H9 (cell line): Measurements from ENCODE around the gene PRKAR1A. TPM values are rescaled to one million over a fixed set of nuclear protein-coding genes. Genes with fewer than 3 reads are reported as not detected.

ENCODE experiments used
- DNase-seq: peaks from one replicate; pipeline ENCODE4 v3.0.0-alpha.2; 2017
- H2AFZ ChIP-seq: one replicate; pipeline ENCODE4 v1.6.1; 2013; ENCODE audit warnings: mild to moderate bottlenecking, low read length, control low read depth, moderate library complexity
- H2AK5ac ChIP-seq: 2 replicates; pipeline ENCODE4 v1.6.1; 2013; ENCODE audit warnings: low read length, control low read depth, mixed read lengths; ENCODE audit not compliant: insufficient read length
- H2BK120ac ChIP-seq: one replicate; pipeline ENCODE4 v1.6.1; 2013; ENCODE audit warnings: low read depth, mild to moderate bottlenecking, low read length, control low read depth, inconsistent platforms; ENCODE audit not compliant: poor library complexity, severe bottlenecking
- H2BK12ac ChIP-seq: 2 replicates; pipeline ENCODE4 v1.6.1; 2013; ENCODE audit warnings: low read length, control low read depth, mixed read lengths, low read depth; ENCODE audit not compliant: insufficient read length
- H2BK15ac ChIP-seq: 2 replicates; pipeline ENCODE4 v1.6.1; 2013; ENCODE audit warnings: low read depth, low read length, control low read depth
- H2BK20ac ChIP-seq: one replicate; pipeline ENCODE4 v1.6.1; 2013; ENCODE audit warnings: low read depth, mild to moderate bottlenecking, low read length, control low read depth, inconsistent platforms; ENCODE audit not compliant: poor library complexity, severe bottlenecking
- H2BK5ac ChIP-seq: 2 replicates; pipeline ENCODE4 v1.6.1; 2013; ENCODE audit warnings: low read length, control low read depth, mixed read lengths; ENCODE audit not compliant: insufficient read length
- H3K14ac ChIP-seq: 2 replicates; pipeline ENCODE4 v1.6.1; 2013; ENCODE audit warnings: low read length, control low read depth; ENCODE audit not compliant: insufficient read depth
- H3K18ac ChIP-seq: 2 replicates; pipeline ENCODE4 v1.6.1; 2013; ENCODE audit warnings: low read depth, mild to moderate bottlenecking, mixed read lengths, low read length, control low read depth; ENCODE audit not compliant: insufficient read length
- H3K23ac ChIP-seq: 2 replicates; pipeline ENCODE4 v1.6.1; 2013; ENCODE audit warnings: low read length, control low read depth, mixed read lengths, low read depth; ENCODE audit not compliant: insufficient read length
- H3K23me2 ChIP-seq: 2 replicates; pipeline ENCODE4 v1.6.1; 2013; ENCODE audit warnings: low read depth, mild to moderate bottlenecking, mixed read lengths, low read length, control low read depth; ENCODE audit not compliant: insufficient read length, poor library complexity, severe bottlenecking
- H3K27ac ChIP-seq: 2 replicates; pipeline ENCODE4 v1.5.1; 2013; ENCODE audit warnings: low read length, control low read depth, mixed read lengths, low read depth; ENCODE audit not compliant: insufficient read length
- H3K27me3 ChIP-seq: 2 replicates; pipeline ENCODE4 v1.6.1; 2013; ENCODE audit warnings: low read length, control low read depth, inconsistent platforms; ENCODE audit not compliant: insufficient read depth
- H3K4ac ChIP-seq: 2 replicates; pipeline ENCODE4 v1.6.1; 2013; ENCODE audit warnings: low read depth, mild to moderate bottlenecking, control low read depth, inconsistent platforms, low read length, moderate library complexity
- H3K4me1 ChIP-seq: 2 replicates; pipeline ENCODE4 v1.6.1; 2013; ENCODE audit warnings: low read length, control low read depth, inconsistent platforms; ENCODE audit not compliant: insufficient read depth
- H3K4me2 ChIP-seq: 2 replicates; pipeline ENCODE4 v1.6.1; 2013; ENCODE audit warnings: low read length, control low read depth, mixed read lengths; ENCODE audit not compliant: insufficient read length, insufficient read depth
- H3K56ac ChIP-seq: 2 replicates; pipeline ENCODE4 v1.6.1; 2013; ENCODE audit warnings: low read depth, mild to moderate bottlenecking, mixed read lengths, low read length, control low read depth; ENCODE audit not compliant: insufficient read length
- H3K79me1 ChIP-seq: 2 replicates; pipeline ENCODE4 v1.6.1; 2013; ENCODE audit warnings: low read depth, mild to moderate bottlenecking, moderate library complexity, low read length, control low read depth, inconsistent platforms; ENCODE audit not compliant: insufficient read depth, poor library complexity, severe bottlenecking
- H3K79me2 ChIP-seq: 2 replicates; pipeline ENCODE4 v1.6.1; 2013; ENCODE audit warnings: low read length, control low read depth, inconsistent platforms; ENCODE audit not compliant: insufficient read depth
- H3K9ac ChIP-seq: 2 replicates; pipeline ENCODE4 v1.6.1; 2013; ENCODE audit warnings: low read length, control low read depth, mixed read lengths; ENCODE audit not compliant: insufficient read length; ENCODE audit errors: extremely low read depth
- H3K9me3 ChIP-seq: one replicate; pipeline ENCODE4 v1.6.1; 2013; ENCODE audit warnings: low read depth, low read length, inconsistent platforms; ENCODE audit not compliant: control insufficient read depth
- H3T11ph ChIP-seq: one replicate; pipeline ENCODE4 v1.6.1; 2013; ENCODE audit warnings: mild to moderate bottlenecking, low read length, control low read depth, inconsistent platforms
- H4K20me1 ChIP-seq: one replicate; pipeline ENCODE4 v1.6.1; 2013; ENCODE audit not compliant: control insufficient read depth, insufficient read length, insufficient read depth
- H4K5ac ChIP-seq: 2 replicates; pipeline ENCODE4 v1.6.1; 2013; ENCODE audit warnings: low read depth, mild to moderate bottlenecking, mixed read lengths, low read length, control low read depth; ENCODE audit not compliant: insufficient read length
- H4K8ac ChIP-seq: replicated peaks from 2 replicates; pipeline ENCODE4 v1.6.1; 2013; ENCODE audit warnings: low read length, control low read depth, mixed read lengths, low read depth; ENCODE audit not compliant: insufficient read length
- H4K91ac ChIP-seq: 2 replicates; pipeline ENCODE4 v1.6.1; 2013; ENCODE audit warnings: low read depth, mild to moderate bottlenecking, moderate library complexity, mixed read lengths, low read length, control low read depth; ENCODE audit not compliant: insufficient read length
- H3K27ac Mint-ChIP-seq, 3 experiments: 2 replicates in 2 of 3; 3 replicates in 1 of 3; pipeline ENCODE4 v1.8.0; 2020 to 2021; ENCODE audit warnings: mixed read lengths in 3 of 3, mild to moderate bottlenecking in 1 of 3, moderate library complexity in 1 of 3
- H3K27me3 Mint-ChIP-seq: 2 replicates; pipeline ENCODE4 v1.8.0; 2021; ENCODE audit warnings: low read depth, mild to moderate bottlenecking, moderate library complexity, mixed read lengths
- H3K36me3 Mint-ChIP-seq, 3 experiments: 2 replicates in 2 of 3; 3 replicates in 1 of 3; pipeline ENCODE4 v1.8.0; 2020 to 2021; ENCODE audit warnings: low read depth in 3 of 3, mixed read lengths in 3 of 3; ENCODE audit not compliant: insufficient read depth in 1 of 3
- H3K4me1 Mint-ChIP-seq, 2 experiments: 2 replicates each; pipeline ENCODE4 v1.8.0; 2020; ENCODE audit warnings: mixed read lengths in 2 of 2
- H3K4me3 Mint-ChIP-seq, 2 experiments: 2 replicates in 1 of 2; 3 replicates in 1 of 2; pipeline ENCODE4 v1.8.0; 2020 to 2021; ENCODE audit warnings: mild to moderate bottlenecking in 2 of 2, mixed read lengths in 2 of 2, moderate library complexity in 1 of 2
- H3K9me3 Mint-ChIP-seq, 2 experiments: 2 replicates in 1 of 2; 3 replicates in 1 of 2; pipeline ENCODE4 v1.8.0; 2020; ENCODE audit warnings: mild to moderate bottlenecking in 2 of 2, mixed read lengths in 2 of 2, moderate library complexity in 1 of 2
- WGBS: extraction: QIAGEN DNeasy Blood & Tissue Kit; methylation state at CpG from one replicate; pipeline ENCODE4 v1.1.7; 2013; ENCODE audit warnings: missing lambda C conversion rate, low lambda C conversion rate, mixed read lengths; ENCODE audit not compliant: insufficient read length; ENCODE audit errors: extremely low coverage; 5-methylcytosine and 5-hydroxymethylcytosine counted together
- total RNA-seq: library from RNA; stranded (reverse); gene quantifications from 2 replicates; pipeline ENCODE4 v1.2.1, GENCODE V29; 2021
- TF ChIP-seq, protein P1 (sequence below): fragments of 200-600 bp; sonication (generic); conservative IDR thresholded peaks from 3 replicates; pipeline ENCODE4 v1.8.0; 2021; ENCODE audit warnings: antibody characterized with exemption, mild to moderate bottlenecking

The PRKAR1A gene
- total RNA-seq, 1 experiment from 2014 or later, result 171 TPM

DNA sequence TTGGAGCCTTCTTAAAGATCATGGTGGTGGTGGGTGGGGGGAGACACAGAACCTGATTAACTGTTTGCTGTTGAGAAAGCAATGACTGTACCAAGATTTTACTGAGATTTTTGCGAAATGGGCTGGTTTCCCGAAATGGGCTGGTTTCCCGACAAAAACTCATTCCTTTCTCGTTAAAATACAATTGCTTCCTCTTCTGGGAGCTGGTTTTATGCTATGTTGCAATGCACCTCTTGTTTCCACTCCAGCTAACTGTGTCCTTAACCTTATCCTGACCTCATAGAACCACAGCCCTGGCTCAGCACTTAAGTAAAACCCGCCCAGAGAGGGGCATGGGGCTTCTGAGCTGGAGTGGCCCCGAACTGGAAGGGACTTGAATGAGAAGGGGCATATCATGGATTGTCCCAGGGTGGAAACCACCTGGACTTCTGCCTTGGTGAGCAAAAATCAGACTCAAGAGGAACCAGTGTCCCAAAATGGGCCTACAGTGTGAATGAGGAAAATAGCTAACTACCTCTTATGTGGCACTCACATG lies 68.1 kb downstream of the PRKAR1A start:
- Mint-ChIP-seq H3K4me1 (peaks cover 10 to 14% of the 10 kb centered on the region in 2 experiments), H3K27ac (no peak overlapping the region), H3K4me3 (no peak overlapping the region), H3K27me3 (no peaks in the 10 kb centered on the region), H3K9me3 (no peaks in the 10 kb centered on the region; a peak in 2 of 5 replicates), H3K36me3 (peaks cover 0 to 19% (median 9%) of the 10 kb centered on the region in 3 experiments; a peak in 3 of 7 replicates)
- Histone ChIP-seq H2AK5ac (no peak overlapping the region), H4K91ac (no peak overlapping the region), H4K8ac (no peak overlapping the region), H3K4me1 (no peaks in the 10 kb centered on the region), H2BK15ac (no peak overlapping the region), H3K4me2 (no peak overlapping the region), H4K20me1 (no peaks in the 10 kb centered on the region), H2BK5ac (no peak overlapping the region), H2BK120ac (no peak overlapping the region), H3K79me1 (no peaks in the 10 kb centered on the region), H3K9ac (no peak overlapping the region), H3K79me2 (no peaks in the 10 kb centered on the region), H2BK12ac (no peak overlapping the region), H2BK20ac (no peak overlapping the region), H3K27ac (no peak overlapping the region), H3T11ph (no peak overlapping the region), H2AFZ (no peak overlapping the region), H4K5ac (no peak overlapping the region), H3K56ac (no peak overlapping the region), H3K27me3 (no peaks in the 10 kb centered on the region), H3K4ac (no peak overlapping the region), H3K23ac (no peak overlapping the region), H3K23me2 (no peaks in the 10 kb centered on the region), H3K9me3 (no peaks in the 10 kb centered on the region), H3K14ac (no peak overlapping the region), H3K18ac (no peak overlapping the region)
- TF ChIP-seq, protein P1, sequence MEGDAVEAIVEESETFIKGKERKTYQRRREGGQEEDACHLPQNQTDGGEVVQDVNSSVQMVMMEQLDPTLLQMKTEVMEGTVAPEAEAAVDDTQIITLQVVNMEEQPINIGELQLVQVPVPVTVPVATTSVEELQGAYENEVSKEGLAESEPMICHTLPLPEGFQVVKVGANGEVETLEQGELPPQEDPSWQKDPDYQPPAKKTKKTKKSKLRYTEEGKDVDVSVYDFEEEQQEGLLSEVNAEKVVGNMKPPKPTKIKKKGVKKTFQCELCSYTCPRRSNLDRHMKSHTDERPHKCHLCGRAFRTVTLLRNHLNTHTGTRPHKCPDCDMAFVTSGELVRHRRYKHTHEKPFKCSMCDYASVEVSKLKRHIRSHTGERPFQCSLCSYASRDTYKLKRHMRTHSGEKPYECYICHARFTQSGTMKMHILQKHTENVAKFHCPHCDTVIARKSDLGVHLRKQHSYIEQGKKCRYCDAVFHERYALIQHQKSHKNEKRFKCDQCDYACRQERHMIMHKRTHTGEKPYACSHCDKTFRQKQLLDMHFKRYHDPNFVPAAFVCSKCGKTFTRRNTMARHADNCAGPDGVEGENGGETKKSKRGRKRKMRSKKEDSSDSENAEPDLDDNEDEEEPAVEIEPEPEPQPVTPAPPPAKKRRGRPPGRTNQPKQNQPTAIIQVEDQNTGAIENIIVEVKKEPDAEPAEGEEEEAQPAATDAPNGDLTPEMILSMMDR, result no peak
- no CpG with 5 or more reads among the region's 6 CpGs for WGBS
- DNase-seq, result no peak
